Nephron progenitor cell (in vitro differentiated cells): ENCODE data around the gene SFXN3.
A peak's percentile ranks its signal among the peaks of the same experiment; 100 is the strongest.

Experiments
- DNase-seq: peaks from one replicate; pipeline ENCODE4 v3.0.0; 2021
- H3K27ac Mint-ChIP-seq: 2 replicates; pipeline ENCODE4 v1.8.0; 2021; ENCODE audit warnings: mild to moderate bottlenecking, moderate library complexity, mixed read lengths
- H3K27me3 Mint-ChIP-seq: 2 replicates; pipeline ENCODE4 v1.8.0; 2021; ENCODE audit warnings: mild to moderate bottlenecking, low read depth, mixed read lengths; ENCODE audit not compliant: poor library complexity
- H3K36me3 Mint-ChIP-seq: 2 replicates; pipeline ENCODE4 v1.8.0; 2021; ENCODE audit warnings: low read depth, mixed read lengths
- H3K4me1 Mint-ChIP-seq: 2 replicates; pipeline ENCODE4 v1.8.0; 2021; ENCODE audit warnings: mixed read lengths
- H3K4me3 Mint-ChIP-seq: 2 replicates; pipeline ENCODE4 v1.8.0; 2021; ENCODE audit warnings: mild to moderate bottlenecking, moderate library complexity, mixed read lengths
- H3K9me3 Mint-ChIP-seq: 2 replicates; pipeline ENCODE4 v1.8.0; 2021; ENCODE audit warnings: mild to moderate bottlenecking, moderate library complexity, mixed read lengths
- CTCF ChIP-seq: fragments of 200-600 bp; sonication (generic); IDR thresholded peaks from 2 replicates; pipeline ENCODE4 v1.5.0; 2021; ENCODE audit warnings: antibody characterized with exemption

SFXN3 gene

GRCh38 chr10:100993986-100994708, 36.9 kb upstream of the SFXN3 start:
- Mint-ChIP-seq H3K27me3 (peaks cover 3% of the 10 kb centered on the region), H3K4me1 (peaks cover 48% of the 10 kb centered on the region), H3K9me3 (no peaks in the 10 kb centered on the region), H3K36me3 (peaks cover 27% of the 10 kb centered on the region), H3K27ac (peak overlapping the region; percentile 89), H3K4me3 (no peak overlapping the region)
- peak; percentile 66 for TF ChIP-seq CTCF
- peak; percentile 34 for DNase-seq

- TF ChIP-seq CTCF = no peak
- Mint-ChIP-seq H3K27me3 (peaks cover 3% of the 10 kb centered on the region), H3K4me3 (peak overlapping the region; percentile 28), H3K36me3 (peaks cover 27% of the 10 kb centered on the region), H3K9me3 (no peaks in the 10 kb centered on the region), H3K27ac (no peak overlapping the region), H3K4me1 (peaks cover 41% of the 10 kb centered on the region)
- DNase-seq = no peak
These were observed 35.9 kb upstream of the SFXN3 start for GRCh38 chr10:100995181-100995580.

DNA sequence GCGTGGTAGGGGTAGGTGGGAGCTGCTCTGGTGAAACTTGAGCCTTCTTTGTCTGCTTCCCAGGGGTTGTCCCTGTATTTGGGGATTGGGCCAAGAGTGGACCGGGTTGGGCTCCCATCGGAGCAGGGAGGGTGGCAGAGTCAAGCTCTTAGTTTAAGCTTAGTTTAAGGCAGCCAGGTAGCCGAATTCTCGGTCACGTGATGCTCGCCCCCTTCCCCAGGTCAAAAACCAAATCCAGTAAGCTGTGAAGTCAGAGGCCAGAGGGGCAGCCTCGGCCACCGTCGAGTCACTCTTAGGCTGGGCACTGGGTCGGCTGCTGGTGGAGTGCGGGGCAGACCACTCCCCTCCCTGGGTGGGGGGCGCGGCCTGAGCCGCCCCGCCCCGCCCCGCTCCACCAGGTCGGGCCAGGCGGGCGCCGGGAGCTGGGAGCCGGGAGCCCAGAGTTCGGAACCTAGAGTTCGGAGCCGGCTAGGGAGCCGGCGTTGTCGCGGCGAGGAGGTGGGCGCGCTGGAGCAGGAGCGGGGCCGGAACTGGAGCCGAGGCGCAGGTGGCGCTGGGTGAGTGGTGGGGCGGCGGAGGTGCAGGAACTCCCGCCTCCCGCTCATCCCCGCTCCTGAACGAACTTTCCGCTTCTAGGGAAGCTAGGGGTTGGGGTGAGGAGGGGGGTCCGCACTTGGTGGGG, 34.2 kb upstream of the SFXN3 start:
- Mint-ChIP-seq H3K4me1 (peaks cover 51% of the 10 kb centered on the region), H3K27ac (peak overlapping the region; percentile 22), H3K4me3 (peak overlapping the region; percentile 88), H3K27me3 (peaks cover 3% of the 10 kb centered on the region), H3K9me3 (no peaks in the 10 kb centered on the region), H3K36me3 (peaks cover 13% of the 10 kb centered on the region)
- no peak for TF ChIP-seq CTCF
- DNase-seq = peak; percentile 62

- Mint-ChIP-seq H3K9me3 (no peaks in the 10 kb centered on the region), H3K27ac (peak overlapping the region; percentile 97), H3K27me3 (peaks cover 3% of the 10 kb centered on the region), H3K4me1 (peaks cover 55% of the 10 kb centered on the region), H3K36me3 (peaks cover 13% of the 10 kb centered on the region), H3K4me3 (peak overlapping the region; percentile 88)
- TF ChIP-seq CTCF = peak; percentile 87
- DNase-seq = peak; percentile 85
These were observed 33.5 kb upstream of the SFXN3 start for GRCh38 chr10:100997360-100998182.

DNA sequence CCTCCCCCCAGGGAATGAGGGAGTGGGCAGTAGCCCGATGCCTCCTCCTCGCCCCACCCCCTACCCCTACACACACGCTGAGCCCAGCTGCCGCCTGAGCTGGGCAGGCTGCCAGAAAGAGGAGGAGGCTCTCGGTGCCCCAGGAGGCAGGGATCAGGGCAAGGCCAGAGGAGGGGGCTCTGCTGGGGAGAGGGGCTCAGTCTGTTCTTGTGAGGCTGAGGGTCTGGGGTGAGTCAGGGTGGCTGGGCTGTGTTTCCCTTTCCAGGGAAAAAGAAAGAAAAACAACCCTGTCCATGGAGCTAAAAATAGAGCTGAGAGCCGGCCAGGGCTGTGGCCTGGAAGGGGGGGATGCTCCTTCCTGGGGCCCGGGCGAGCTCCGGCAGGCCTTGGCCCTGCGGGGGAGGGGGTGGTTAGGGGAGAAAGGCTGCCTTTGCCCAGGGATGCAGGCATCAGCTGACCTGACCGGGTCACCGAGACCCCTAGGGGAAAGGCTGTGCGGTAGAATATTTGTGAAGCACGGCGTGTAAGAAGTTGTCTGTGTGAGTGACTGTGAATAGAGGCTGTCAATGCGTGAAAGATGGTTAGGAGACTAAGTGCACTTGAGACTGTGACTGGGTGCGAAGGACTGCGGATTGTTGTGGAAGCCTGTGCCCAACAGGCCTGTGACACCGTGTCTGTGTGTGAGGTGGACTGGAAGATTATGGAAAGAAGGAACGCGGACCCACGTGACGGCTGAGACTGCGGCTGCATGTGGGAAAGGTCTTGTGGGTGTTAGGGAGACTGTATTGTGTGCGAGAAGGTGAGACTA, 32.6 kb upstream of the SFXN3 start:
- no peak for TF ChIP-seq CTCF
- H3K36me3 Mint-ChIP-seq = peaks cover 15% of the 10 kb centered on the region
- H3K9me3 Mint-ChIP-seq = no peaks in the 10 kb centered on the region
- H3K4me1 Mint-ChIP-seq = peaks cover 54% of the 10 kb centered on the region
- DNase-seq = peak; percentile 77
- peak overlapping the region; percentile 97 for H3K27ac Mint-ChIP-seq
- peak overlapping the region; percentile 88 for H3K4me3 Mint-ChIP-seq
- H3K27me3 Mint-ChIP-seq = peaks cover 3% of the 10 kb centered on the region
